ENCODE data around the gene DKK1.

GRCh38 chr10:52300599-52301277, 13.3 kb upstream of the DKK1 start:
- TF ChIP-seq CTCF (conservative IDR thresholded peaks at IDR 0.05) (no peak), EZH2 (IDR thresholded peaks at IDR 0.05; ENCODE audit: low read depth) (no peak)

Data from PC-9 (cell line).